Stimulated activated CD4-positive, alpha-beta T cell treated with anti-CD3 and anti-CD28 coated beads, Interleukin-12 subunit alpha, Interleukin-12 subunit beta, amount 100 ng/mL, for 4 hours (primary cell): ENCODE data around the gene UGT1A4.

Experiments
- DNase-seq: peaks from one replicate; pipeline ENCODE4 v3.0.0-alpha.2; 2020

Gene UGT1A4

DNA sequence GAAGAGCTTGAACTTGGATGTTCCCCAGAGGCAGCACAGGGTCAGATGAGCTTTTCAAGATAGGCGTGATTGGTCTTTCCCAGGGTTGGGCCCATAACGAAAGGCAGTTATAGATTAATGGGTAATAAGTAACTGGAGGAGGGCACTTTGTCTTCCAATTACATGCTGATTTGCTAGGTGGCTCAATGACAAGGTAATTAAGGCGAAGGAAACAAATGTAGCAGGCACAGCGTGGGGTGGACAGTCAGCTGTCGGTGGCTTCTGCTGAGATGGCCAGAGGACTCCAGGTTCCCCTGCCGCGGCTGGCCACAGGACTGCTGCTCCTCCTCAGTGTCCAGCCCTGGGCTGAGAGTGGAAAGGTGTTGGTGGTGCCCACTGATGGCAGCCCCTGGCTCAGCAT, at the start of gene UGT1A4:
Gene UGT1A4, plus strand, starts transcription at position 185 of the 400 bp plus-strand sequence. Its CDS starts 85 bp downstream, at position 270.
- DNase-seq, result no peak

- no peak for DNase-seq
Measured at GRCh38 chr2:233671290-233672161, 47.0 kb upstream of the UGT1A4 start, which contains the start of gene UGT1A9. TSS of gene UGT1A9 (plus strand) at chr2:233671898. CDS start at chr2:233671935, 37 bp downstream.

GRCh38 chr2:233672886-233673285, 45.6 kb upstream of the UGT1A4 start:
- no peak for DNase-seq

DNA sequence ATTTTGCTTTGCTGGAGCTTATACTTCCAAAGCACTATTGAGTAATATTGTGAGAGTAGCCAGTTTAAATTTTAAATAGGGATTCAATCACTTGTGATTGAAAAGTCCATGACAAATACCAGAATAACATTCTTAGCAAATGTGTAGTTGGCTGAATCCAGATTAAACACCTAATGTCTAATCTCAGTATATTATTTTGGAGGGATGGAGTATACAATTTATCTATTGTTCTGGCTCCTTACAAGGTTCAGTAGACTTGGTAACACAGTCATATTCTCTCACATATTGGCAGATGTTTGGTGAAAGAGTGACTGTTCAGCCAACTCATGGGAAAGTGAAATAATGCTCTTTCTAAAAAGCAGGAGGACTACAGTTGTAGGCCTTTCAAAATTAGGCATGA, 44.6 kb upstream of the UGT1A4 start:
- DNase-seq, result no peak

DNA sequence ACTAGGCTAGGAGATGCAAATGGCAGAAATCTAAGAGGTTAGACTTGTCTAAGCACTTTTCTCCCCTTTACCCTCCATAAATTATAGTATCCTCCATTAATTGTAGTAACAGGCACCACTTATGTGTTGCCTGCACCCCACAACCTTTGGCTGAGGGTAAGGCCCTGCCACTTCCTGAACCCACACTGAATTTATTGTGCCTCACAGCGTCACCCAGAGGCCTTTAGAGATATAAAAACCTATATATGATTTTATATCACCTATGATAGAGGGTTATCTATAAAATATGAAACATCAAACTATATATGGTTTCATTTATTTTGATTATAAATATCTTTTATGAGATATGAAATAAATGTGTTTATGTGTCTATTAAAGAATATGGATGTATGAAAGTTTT, 44.2 kb upstream of the UGT1A4 start:
- DNase-seq, result no peak

DNA sequence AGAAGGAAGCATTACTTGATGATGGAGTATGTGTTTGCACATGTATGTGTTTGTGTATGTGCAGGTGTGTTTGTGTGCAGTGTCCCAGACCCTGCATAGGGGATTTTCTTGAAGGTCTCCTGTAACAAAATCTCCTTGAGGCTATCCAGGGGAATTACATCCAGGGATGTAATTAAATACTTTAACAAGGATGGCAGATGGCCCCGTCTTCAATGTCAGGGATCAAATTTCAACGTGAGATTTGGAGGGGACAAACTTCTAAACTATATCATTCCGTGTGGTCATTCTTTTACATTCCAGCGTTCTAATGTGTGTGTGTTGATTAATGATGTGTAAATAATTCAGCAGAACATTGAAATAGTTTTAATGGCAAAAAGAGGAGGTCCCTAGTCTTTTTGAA, 43.5 kb upstream of the UGT1A4 start:
- DNase-seq, result no peak

DNA sequence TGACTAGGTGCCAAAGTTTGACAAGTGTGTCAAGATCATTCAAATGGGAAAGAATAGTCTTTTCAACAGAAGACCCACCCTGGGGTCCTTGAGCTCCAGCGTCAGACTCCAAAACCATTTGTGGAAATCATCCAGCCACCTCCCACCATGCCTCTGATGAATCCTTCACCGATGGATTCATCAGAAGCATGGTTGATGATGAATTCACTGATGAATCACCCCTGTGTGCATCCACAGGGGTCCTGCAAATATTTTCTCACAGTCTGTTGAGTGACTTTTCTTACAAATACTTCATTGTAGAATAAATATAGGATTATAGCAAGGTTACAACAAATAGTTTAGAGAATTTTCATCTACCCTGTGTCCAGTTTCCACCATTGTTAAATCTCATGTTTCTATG, 42.5 kb upstream of the UGT1A4 start:
- DNase-seq, result no peak

GRCh38 chr2:233679196-233679595, 39.3 kb upstream of the UGT1A4 start:
- DNase-seq, result no peak

- DNase-seq, result no peak
Measured at GRCh38 chr2:233680361-233681045, 38.0 kb upstream of the UGT1A4 start.

DNA sequence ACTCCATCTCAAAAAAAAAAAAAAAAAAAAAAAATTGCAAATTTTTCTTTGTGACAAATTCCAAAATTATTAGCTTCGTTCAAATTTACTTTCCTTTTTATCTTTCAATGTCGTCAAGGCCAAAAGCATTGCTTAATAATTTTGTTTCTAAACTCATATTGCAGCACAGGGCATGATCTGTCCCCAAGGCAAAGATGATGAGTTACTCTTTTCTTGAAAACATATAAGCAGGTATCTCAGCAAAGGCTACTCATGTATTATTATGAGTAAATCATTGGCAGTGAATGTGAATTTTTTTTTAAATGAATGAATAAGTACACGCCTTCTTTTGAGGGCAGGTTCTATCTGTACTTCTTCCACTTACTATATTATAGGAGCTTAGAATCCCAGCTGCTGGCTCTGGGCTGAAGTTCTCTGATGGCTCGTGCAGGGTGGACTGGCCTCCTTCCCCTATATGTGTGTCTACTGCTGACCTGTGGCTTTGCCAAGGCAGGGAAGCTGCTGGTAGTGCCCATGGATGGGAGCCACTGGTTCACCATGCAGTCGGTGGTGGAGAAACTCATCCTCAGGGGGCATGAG, 36.9 kb upstream of the UGT1A4 start, which contains the start of gene UGT1A7:
Gene UGT1A7, plus strand, starts transcription at position 381 of the 579 bp plus-strand sequence. Its CDS starts 37 bp downstream, at position 418.
- no peak for DNase-seq

GRCh38 chr2:233684640-233685039, 33.9 kb upstream of the UGT1A4 start:
- DNase-seq, result no peak

- DNase-seq, result no peak
Measured at GRCh38 chr2:233686928-233687327, 31.6 kb upstream of the UGT1A4 start.

DNA sequence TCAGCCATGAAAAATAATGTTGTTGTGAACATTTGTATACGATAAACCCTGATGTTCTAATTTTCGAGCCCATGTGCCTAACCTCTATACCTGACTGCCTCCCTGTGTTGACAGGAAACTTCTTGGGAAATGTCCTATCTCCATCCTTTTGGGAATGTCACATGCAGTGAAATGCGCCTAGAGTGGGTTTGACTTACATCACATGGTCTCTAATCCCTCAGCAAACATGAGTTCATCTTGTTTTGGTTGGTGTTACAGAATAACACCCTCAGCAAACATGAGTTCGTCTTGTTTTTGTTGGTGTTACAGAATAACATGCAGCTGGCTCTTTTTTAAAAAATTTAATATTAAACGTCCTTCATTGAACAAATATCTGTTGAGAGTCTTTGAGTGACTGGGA, 30.2 kb upstream of the UGT1A4 start:
- no peak for DNase-seq

DNA sequence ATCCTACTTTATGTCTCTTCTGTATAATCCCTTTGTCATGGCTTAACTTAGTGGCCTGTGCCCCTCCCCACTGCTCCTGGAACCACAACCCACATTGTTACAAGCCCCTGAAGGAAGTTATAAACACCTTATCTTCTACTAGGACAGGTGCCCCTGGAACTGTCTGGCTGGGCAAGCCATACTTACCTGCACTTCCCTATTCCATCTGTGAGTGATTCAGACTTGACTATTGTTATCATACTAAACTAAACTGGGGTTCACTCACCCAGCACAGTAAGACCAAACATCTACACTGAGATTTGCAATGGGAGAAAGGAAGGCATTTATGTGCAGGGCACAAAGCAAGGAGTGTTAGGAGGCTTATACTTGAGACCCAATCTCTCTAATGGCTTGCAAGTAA, 29.5 kb upstream of the UGT1A4 start:
- no peak for DNase-seq

DNA sequence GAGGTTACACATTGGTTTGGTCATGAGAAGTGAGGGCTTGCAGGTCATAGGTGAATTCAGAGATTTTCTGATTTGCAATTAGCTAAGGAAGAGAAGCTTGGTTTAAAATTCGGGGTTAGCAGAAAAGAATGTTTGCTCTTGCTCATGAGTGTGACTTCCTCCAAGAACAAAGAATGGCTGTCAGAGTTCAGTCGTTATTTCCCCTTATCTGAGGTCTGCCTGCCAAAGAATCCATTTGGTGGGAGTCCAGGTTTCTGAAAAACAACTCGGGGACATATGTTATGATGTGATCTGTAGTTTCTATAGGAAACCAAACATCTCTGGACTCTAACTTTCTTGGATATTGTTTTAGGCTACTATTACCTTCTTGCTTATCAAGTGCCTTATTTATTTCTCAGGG, 29.0 kb upstream of the UGT1A4 start:
- DNase-seq, result no peak

DNA sequence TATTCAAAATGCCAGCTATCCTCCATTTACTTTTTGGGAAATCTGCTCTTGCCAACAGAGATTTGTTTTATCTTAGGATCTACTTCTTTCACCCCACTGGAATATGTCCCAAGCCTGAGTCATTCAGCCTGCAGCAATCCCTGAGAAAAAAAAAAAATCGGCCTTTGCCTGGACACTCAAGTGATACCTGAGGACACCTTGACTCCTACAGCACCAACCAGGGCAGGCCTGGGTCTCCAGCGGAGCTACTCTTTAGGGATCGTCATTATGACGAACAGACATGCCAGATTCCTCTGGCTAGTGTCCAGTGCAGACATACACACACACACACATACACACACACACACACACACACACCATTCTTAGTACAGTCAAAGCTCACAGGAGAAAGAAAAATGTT, 28.1 kb upstream of the UGT1A4 start:
- DNase-seq, result no peak

GRCh38 chr2:233691443-233692433, 26.8 kb upstream of the UGT1A4 start:
- no peak for DNase-seq

DNA sequence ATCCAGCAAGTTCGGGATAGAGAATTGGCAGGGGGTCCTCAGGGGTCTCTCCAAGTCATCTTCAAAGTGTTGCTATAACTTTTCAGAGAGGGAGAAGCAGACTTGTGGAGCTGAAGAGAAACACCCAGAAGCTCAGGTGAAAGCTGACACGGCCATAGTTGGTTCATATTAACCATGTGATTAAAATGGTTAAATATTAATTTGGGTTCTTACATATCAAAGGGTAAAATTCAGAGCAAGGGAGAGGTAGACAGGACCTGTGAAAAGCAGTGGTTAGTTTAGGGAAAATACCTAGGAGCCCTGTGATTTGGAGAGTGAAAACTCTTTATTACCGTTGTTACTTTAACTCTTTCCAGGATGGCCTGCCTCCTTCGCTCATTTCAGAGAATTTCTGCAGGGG, 25.9 kb upstream of the UGT1A4 start, which contains the start of gene UGT1A6:
Gene UGT1A6, plus strand, starts transcription at position 243 of the 400 bp plus-strand sequence. Its CDS starts 115 bp downstream, at position 358.
- DNase-seq, result no peak

DNA sequence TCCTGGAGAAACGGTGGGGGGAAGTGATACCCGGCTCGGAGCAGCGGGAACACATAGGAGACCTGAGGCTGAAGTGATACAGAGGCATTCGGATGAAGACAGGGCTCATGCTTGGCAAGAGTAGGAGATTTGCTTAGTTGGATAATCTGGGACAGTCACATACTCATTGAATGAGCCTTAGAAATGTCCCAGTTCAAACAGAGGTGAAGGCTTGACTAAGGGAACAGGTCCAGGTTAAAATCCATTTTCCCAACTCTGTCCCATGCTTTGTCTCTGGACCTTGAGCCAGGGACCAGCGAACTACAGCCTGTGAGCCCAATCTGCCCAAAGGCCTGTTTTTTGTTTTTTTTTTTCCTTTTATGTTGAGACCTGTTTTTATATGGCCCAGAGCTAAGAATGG, 24.6 kb upstream of the UGT1A4 start:
- no peak for DNase-seq

DNA sequence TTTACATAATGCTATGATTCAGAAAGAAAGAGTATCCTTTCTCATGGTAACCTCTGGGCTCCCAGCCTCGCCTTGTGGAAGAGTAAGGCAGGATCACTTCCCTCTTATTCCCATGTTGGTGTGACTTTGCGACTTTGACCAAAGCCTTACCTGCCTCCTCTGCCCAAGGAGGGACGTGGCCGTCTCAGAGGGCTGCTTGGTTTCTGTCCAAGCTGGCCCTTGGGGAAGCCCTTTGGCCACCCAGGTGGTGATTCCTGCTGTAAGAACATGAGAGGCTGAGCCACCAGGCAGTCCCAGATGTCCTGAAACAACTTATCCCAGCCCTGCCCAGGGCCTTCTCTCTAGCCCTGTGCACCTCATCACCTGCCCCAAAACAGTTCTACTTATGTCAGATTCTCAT, 19.8 kb upstream of the UGT1A4 start:
- no peak for DNase-seq

DNA sequence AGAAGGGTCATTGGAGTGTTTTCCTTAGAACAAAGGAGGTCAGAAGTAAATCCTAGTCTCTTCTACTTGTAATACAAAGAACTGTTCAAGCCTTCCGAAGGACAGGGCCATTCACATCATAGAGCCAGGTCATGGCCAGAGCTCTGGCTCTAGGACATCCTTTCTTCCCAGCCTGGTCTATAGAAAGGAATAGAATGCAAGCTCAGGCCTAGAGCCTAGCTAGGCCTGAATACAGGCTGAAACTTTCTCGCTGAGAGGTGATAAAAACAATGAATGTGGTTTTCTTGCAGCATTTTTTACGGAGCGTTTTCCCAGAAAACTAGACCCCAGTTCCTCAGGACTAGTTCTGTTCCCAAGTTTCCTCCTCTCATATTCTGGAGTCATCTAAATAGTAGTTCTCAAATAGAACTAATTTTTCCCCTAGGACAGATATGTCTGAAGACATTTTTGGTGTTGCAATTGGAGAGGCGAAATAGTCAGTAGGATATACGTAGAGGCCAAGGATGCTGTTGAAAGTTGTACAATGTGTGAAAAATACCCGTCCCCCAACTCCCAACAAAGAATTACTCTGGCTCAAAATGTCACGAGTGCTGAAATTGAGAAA, 19.0 kb upstream of the UGT1A4 start:
- DNase-seq, result no peak
